ENCODE measurements around the gene PLEKHF1. TPM values are rescaled to one million over a fixed set of nuclear protein-coding genes. Genes with fewer than 3 reads are reported as not detected.

The PLEKHF1 gene
- total RNA-seq, 6 experiments from 2014 or later, result 1.4 to 2.8 (median 2.6) TPM

DNA sequence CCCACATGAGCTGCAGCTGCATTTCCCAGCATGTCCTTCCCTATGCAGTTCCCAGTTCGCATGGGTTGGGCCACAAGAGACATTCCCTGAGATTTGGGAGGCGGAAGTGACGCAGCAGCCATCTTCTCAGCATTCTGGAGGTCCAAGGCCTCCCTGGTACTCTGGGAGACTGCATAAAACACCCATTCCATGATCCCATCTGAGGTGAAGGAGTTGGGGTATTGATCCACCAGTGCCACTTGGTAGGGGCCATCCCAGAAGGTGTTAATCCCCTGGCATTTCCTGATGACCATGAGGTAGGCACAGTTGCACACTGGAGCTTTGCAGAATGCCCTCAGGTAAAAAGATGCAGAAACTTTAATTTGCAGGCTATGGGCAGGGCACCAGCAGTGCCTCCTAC, 33.8 kb upstream of the PLEKHF1 start:
- no peaks in the 10 kb centered on the region for H3K36me3 Mint-ChIP-seq (ENCODE audit: low read depth)
- peaks cover 6% of the 10 kb centered on the region for H3K4me1 Mint-ChIP-seq (ENCODE audit: low read depth)
- H3K9me3 Mint-ChIP-seq, result no peaks in the 10 kb centered on the region
- TF ChIP-seq, protein P1, sequence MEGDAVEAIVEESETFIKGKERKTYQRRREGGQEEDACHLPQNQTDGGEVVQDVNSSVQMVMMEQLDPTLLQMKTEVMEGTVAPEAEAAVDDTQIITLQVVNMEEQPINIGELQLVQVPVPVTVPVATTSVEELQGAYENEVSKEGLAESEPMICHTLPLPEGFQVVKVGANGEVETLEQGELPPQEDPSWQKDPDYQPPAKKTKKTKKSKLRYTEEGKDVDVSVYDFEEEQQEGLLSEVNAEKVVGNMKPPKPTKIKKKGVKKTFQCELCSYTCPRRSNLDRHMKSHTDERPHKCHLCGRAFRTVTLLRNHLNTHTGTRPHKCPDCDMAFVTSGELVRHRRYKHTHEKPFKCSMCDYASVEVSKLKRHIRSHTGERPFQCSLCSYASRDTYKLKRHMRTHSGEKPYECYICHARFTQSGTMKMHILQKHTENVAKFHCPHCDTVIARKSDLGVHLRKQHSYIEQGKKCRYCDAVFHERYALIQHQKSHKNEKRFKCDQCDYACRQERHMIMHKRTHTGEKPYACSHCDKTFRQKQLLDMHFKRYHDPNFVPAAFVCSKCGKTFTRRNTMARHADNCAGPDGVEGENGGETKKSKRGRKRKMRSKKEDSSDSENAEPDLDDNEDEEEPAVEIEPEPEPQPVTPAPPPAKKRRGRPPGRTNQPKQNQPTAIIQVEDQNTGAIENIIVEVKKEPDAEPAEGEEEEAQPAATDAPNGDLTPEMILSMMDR (IDR thresholded peaks at IDR 0.05), result no peak
- H3K27me3 Mint-ChIP-seq (ENCODE audit: insufficient read depth), result peaks cover 16% of the 10 kb centered on the region
- no peak overlapping the region for H3K27ac Mint-ChIP-seq
- no peak overlapping the region for H3K4me3 Mint-ChIP-seq
- no peak for DNase-seq

DNA sequence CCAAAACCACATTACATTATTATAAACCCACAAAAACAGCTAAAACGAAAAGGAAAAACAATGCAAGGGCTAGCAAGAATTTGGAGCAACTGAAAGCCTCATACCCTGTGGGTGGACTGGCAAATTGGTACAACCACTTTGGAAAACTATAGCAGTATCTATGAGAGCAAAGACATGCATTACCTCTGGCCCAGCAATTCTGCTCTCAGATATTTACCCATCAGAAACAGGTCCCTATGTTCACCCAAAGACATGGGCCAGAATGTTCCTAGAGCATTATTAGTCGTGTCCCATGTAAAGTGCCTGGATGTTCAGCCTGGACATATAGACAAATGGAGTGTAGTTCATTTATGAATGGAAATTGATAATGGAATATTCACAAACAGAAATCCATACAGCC, 31.3 kb upstream of the PLEKHF1 start:
- H3K27ac Mint-ChIP-seq, result no peak overlapping the region
- TF ChIP-seq, protein P1 (IDR thresholded peaks at IDR 0.05), result no peak
- H3K4me1 Mint-ChIP-seq (ENCODE audit: low read depth), result peaks cover 6% of the 10 kb centered on the region
- H3K9me3 Mint-ChIP-seq, result no peaks in the 10 kb centered on the region
- H3K27me3 Mint-ChIP-seq (ENCODE audit: insufficient read depth), result peaks cover 24% of the 10 kb centered on the region
- no peak overlapping the region for H3K4me3 Mint-ChIP-seq
- DNase-seq, result no peak
- no peaks in the 10 kb centered on the region for H3K36me3 Mint-ChIP-seq (ENCODE audit: low read depth)

DNA sequence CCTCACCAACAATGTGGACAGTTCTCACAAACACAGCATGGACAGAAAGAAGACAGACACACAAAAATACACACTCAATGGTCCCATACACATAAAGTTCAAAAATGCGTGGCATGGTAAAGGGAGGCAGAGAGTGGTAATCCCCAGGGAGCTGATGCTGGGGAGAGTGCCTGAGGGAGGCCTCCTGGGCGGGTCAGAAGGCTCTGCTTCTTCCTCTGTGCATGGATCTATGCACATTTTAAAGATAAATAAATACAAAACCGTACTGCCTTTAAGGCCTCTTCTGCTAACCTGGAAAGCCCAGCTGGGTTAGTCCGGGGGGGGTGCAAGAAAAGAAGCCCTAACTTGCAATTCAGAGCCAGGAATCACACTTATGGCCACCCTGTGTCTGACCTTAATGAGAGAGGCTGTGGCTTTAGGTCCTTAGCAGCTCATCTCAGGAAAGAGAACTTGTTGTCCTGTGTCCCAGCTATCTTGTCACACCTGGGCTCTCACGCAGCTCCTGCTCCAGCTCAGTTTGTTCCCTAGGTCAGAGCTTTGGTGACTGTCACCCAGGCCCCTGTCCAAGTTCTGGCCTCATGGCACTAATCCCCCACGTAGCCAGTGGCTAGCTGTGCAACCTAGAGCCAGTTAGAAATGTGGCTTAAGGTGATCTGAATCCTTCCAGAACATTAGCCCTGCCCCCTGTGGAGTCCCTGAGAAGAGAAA, 30.7 kb upstream of the PLEKHF1 start:
- Mint-ChIP-seq H3K27me3 (ENCODE audit: insufficient read depth) (peaks cover 28% of the 10 kb centered on the region), H3K27ac (no peak overlapping the region), H3K36me3 (ENCODE audit: low read depth) (no peaks in the 10 kb centered on the region), H3K9me3 (no peaks in the 10 kb centered on the region), H3K4me3 (no peak overlapping the region), H3K4me1 (ENCODE audit: low read depth) (peaks cover 6% of the 10 kb centered on the region)
- DNase-seq, result no peak
- TF ChIP-seq, protein P1 (IDR thresholded peaks at IDR 0.05), result no peak

DNA sequence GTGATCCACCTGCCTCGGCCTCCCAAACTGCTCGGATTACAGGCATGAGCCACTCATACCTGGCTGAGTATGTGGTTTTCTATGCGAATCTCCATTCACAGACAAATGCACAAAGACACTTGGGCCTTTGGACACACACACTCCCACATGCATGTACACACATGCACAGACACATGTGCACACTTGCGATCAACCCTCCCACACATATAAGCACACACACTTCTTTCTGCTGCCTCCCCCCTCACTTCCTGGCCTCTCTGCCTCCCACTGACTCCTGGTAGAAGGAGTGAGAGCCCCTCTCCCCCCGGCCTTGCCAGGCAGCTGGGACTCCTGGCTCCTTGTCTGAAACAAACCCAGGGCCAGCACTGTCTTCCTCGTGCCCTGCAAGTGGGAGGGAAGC, 29.3 kb upstream of the PLEKHF1 start:
- H3K27ac Mint-ChIP-seq, result no peak overlapping the region
- DNase-seq, result no peak
- H3K4me3 Mint-ChIP-seq, result no peak overlapping the region
- no peaks in the 10 kb centered on the region for H3K9me3 Mint-ChIP-seq
- H3K36me3 Mint-ChIP-seq (ENCODE audit: low read depth), result no peaks in the 10 kb centered on the region
- H3K27me3 Mint-ChIP-seq (ENCODE audit: insufficient read depth), result peaks cover 28% of the 10 kb centered on the region
- TF ChIP-seq, protein P1 (IDR thresholded peaks at IDR 0.05), result no peak
- H3K4me1 Mint-ChIP-seq (ENCODE audit: low read depth), result no peaks in the 10 kb centered on the region

DNA sequence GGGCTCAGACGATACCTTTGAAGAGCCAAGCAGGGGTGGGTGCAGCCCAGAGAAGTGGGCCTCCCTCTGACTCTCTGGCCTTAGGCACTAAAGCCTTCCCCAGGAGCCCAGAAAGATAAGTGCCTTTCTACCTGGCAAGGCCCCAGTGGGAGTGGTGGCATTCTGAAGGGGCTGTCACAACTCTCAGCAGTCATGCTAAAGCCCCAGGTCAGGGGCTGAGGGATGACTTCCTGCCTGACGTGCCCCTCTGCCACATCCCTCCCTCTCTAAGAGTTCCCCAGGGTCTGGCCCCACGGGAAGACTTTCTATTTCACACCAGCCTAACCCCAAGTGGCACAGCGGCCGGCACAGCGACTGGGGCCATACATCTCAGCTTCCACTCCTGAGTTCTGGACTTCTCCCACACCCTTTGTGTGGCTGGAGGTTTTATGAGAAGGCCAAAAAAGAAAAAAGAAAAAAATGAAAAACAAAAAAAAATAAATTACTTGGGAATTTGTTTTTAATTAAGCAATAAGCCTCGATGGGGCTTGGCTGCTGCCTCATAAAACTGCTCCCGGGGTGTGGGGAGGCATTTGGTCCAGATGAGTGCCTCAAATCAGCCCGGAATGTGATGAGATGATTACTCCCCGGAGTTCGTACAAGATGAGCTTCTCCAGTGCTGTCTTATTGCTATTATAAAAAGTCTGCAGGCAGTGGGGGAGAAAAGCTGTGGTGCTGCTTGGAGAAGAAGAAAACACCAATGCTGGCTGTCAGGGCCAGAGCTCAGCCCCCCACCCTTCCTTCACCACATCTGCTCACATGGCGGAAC, 28.5 kb upstream of the PLEKHF1 start:
- H3K27ac Mint-ChIP-seq, result no peak overlapping the region
- no peak overlapping the region for H3K4me3 Mint-ChIP-seq
- DNase-seq, result no peak
- H3K27me3 Mint-ChIP-seq (ENCODE audit: insufficient read depth), result peaks cover 32% of the 10 kb centered on the region
- TF ChIP-seq, protein P1 (IDR thresholded peaks at IDR 0.05), result no peak
- no peaks in the 10 kb centered on the region for H3K4me1 Mint-ChIP-seq (ENCODE audit: low read depth)
- H3K9me3 Mint-ChIP-seq, result no peaks in the 10 kb centered on the region
- no peaks in the 10 kb centered on the region for H3K36me3 Mint-ChIP-seq (ENCODE audit: low read depth)
